Body of pancreas (tissue), 4 donors: ENCODE results near the gene FAU.
A peak's percentile ranks its signal among the peaks of the same experiment; 100 is the strongest.

ENCODE experiments used
- POLR2A ChIP-seq, 3 donors: fragments of 450-650 bp; IDR thresholded peaks; one replicate each; pipeline ENCODE4 v1.6.1; 2016; ENCODE audit warnings: antibody characterized with exemption in 3 of 3, mild to moderate bottlenecking in 2 of 3
- TF ChIP-seq, protein P1 (sequence below), 7 experiments: fragments of 450-650 bp in 4 of 7; fragments of 200-600 bp in 3 of 7; sonication (generic) in 3 of 7; IDR thresholded peaks; one replicate each; pipeline ENCODE4 v1.5.1; 2016 to 2019; ENCODE audit warnings: antibody characterized with exemption in 7 of 7

- TF ChIP-seq, protein P1, sequence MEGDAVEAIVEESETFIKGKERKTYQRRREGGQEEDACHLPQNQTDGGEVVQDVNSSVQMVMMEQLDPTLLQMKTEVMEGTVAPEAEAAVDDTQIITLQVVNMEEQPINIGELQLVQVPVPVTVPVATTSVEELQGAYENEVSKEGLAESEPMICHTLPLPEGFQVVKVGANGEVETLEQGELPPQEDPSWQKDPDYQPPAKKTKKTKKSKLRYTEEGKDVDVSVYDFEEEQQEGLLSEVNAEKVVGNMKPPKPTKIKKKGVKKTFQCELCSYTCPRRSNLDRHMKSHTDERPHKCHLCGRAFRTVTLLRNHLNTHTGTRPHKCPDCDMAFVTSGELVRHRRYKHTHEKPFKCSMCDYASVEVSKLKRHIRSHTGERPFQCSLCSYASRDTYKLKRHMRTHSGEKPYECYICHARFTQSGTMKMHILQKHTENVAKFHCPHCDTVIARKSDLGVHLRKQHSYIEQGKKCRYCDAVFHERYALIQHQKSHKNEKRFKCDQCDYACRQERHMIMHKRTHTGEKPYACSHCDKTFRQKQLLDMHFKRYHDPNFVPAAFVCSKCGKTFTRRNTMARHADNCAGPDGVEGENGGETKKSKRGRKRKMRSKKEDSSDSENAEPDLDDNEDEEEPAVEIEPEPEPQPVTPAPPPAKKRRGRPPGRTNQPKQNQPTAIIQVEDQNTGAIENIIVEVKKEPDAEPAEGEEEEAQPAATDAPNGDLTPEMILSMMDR (IDR thresholded peaks at IDR 0.05): peak; percentile 90 to 99 (median 97)
- peak; percentile 73 to 92 (median 90) for TF ChIP-seq POLR2A (IDR thresholded peaks at IDR 0.05)
Observed at GRCh38 chr11:65117206-65118096, 4.5 kb downstream of the FAU start, which contains the start of gene ZNHIT2.
